ENCODE data around the gene CALU.

Gene CALU

GRCh38 chr7:128708824-128709223 is 30.3 kb upstream of the CALU start:
- H3K27ac ChIP-seq: no peak overlapping the region
- TF ChIP-seq ZFX (IDR thresholded peaks at IDR 0.05) (no peak), CTCF (conservative IDR thresholded peaks at IDR 0.05) (no peak)

GRCh38 chr7:128710481-128710880 is 28.7 kb upstream of the CALU start:
- no peak overlapping the region for H3K27ac ChIP-seq
- TF ChIP-seq ZFX (IDR thresholded peaks at IDR 0.05) (no peak), CTCF (conservative IDR thresholded peaks at IDR 0.05) (no peak)

- no peak overlapping the region for H3K27ac ChIP-seq
- TF ChIP-seq ZFX (IDR thresholded peaks at IDR 0.05) (no peak), CTCF (conservative IDR thresholded peaks at IDR 0.05) (no peak)
Observed at GRCh38 chr7:128713794-128714193, 25.4 kb upstream of the CALU start.

- no peak overlapping the region for H3K27ac ChIP-seq
- TF ChIP-seq ZFX (IDR thresholded peaks at IDR 0.05) (no peak), CTCF (conservative IDR thresholded peaks at IDR 0.05) (no peak)
Observed at GRCh38 chr7:128714701-128715495, 24.3 kb upstream of the CALU start.

- H3K27ac ChIP-seq: no peak overlapping the region
- no peak for TF ChIP-seq CTCF (conservative IDR thresholded peaks at IDR 0.05)
- no peak for TF ChIP-seq ZFX (IDR thresholded peaks at IDR 0.05)
Observed at GRCh38 chr7:128718967-128719642, 20.1 kb upstream of the CALU start.

GRCh38 chr7:128721376-128721775 is 17.8 kb upstream of the CALU start:
- TF ChIP-seq CTCF (conservative IDR thresholded peaks at IDR 0.05): no peak
- no peak for TF ChIP-seq ZFX (IDR thresholded peaks at IDR 0.05)
- no peak overlapping the region for H3K27ac ChIP-seq

GRCh38 chr7:128724743-128725142 is 14.4 kb upstream of the CALU start:
- no peak overlapping the region for H3K27ac ChIP-seq
- TF ChIP-seq CTCF (conservative IDR thresholded peaks at IDR 0.05) (no peak), ZFX (IDR thresholded peaks at IDR 0.05) (no peak)
